Nephron progenitor cell (in vitro differentiated cells): Measurements from ENCODE around the gene LYZL1.

ENCODE experiments used
- DNase-seq: peaks from one replicate; pipeline ENCODE4 v3.0.0; 2021
- H3K27ac Mint-ChIP-seq: 2 replicates; pipeline ENCODE4 v1.8.0; 2021; ENCODE audit warnings: mild to moderate bottlenecking, moderate library complexity, mixed read lengths
- H3K27me3 Mint-ChIP-seq: 2 replicates; pipeline ENCODE4 v1.8.0; 2021; ENCODE audit warnings: mild to moderate bottlenecking, low read depth, mixed read lengths; ENCODE audit not compliant: poor library complexity
- H3K36me3 Mint-ChIP-seq: 2 replicates; pipeline ENCODE4 v1.8.0; 2021; ENCODE audit warnings: low read depth, mixed read lengths
- H3K4me1 Mint-ChIP-seq: 2 replicates; pipeline ENCODE4 v1.8.0; 2021; ENCODE audit warnings: mixed read lengths
- H3K4me3 Mint-ChIP-seq: 2 replicates; pipeline ENCODE4 v1.8.0; 2021; ENCODE audit warnings: mild to moderate bottlenecking, moderate library complexity, mixed read lengths
- H3K9me3 Mint-ChIP-seq: 2 replicates; pipeline ENCODE4 v1.8.0; 2021; ENCODE audit warnings: mild to moderate bottlenecking, moderate library complexity, mixed read lengths
- TF ChIP-seq, protein P1 (sequence below): fragments of 200-600 bp; sonication (generic); IDR thresholded peaks from 2 replicates; pipeline ENCODE4 v1.5.0; 2021; ENCODE audit warnings: antibody characterized with exemption

Gene LYZL1

DNA sequence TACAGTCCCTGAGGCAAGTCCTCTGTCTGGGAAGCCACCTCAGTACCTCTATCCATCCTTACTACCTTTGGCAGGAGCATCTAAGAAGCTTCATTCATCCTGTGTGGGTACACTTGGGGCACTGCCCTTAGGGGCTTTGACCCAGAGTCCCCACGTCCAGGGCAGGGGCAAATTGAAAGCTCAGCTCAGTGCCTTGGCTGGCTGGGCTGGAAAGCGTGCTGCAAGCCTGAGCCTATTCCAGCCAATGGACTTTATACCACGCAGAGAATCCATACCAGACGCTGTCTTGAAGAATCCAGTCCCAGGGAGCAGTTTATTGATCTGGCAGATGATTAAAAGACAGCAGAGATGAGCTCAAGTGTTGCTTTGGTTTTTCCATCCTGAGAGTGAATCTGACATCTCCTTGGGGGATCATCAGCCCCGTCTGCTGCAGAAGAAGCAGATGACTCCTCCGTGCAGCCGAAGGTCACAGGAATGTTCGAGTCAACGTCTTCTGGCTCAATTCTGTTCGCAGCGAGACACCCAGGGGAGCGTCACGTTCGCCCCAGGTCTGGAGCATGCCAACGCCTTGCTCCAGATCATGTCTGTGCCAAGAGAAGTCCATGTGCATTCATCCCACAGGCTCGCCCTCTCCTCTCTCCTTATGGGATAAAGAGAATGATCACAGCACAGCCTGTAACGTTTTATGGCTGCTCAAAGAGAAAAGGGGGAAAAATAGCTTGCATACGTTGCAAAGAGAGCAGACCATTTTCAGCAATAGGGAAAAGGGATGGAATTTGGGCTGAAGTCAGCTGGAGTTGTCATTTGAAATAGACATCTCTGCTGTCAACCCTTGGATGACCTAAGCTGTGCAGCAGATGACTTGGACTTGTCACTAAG is 35.8 kb upstream of the LYZL1 start:
- Mint-ChIP-seq H3K27ac (no peak overlapping the region), H3K4me1 (peaks cover 66% of the 10 kb centered on the region), H3K4me3 (no peak overlapping the region), H3K27me3 (no peaks in the 10 kb centered on the region), H3K36me3 (no peaks in the 10 kb centered on the region), H3K9me3 (peaks cover 5% of the 10 kb centered on the region)
- TF ChIP-seq, protein P1, sequence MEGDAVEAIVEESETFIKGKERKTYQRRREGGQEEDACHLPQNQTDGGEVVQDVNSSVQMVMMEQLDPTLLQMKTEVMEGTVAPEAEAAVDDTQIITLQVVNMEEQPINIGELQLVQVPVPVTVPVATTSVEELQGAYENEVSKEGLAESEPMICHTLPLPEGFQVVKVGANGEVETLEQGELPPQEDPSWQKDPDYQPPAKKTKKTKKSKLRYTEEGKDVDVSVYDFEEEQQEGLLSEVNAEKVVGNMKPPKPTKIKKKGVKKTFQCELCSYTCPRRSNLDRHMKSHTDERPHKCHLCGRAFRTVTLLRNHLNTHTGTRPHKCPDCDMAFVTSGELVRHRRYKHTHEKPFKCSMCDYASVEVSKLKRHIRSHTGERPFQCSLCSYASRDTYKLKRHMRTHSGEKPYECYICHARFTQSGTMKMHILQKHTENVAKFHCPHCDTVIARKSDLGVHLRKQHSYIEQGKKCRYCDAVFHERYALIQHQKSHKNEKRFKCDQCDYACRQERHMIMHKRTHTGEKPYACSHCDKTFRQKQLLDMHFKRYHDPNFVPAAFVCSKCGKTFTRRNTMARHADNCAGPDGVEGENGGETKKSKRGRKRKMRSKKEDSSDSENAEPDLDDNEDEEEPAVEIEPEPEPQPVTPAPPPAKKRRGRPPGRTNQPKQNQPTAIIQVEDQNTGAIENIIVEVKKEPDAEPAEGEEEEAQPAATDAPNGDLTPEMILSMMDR, result no peak
- DNase-seq, result no peak

DNA sequence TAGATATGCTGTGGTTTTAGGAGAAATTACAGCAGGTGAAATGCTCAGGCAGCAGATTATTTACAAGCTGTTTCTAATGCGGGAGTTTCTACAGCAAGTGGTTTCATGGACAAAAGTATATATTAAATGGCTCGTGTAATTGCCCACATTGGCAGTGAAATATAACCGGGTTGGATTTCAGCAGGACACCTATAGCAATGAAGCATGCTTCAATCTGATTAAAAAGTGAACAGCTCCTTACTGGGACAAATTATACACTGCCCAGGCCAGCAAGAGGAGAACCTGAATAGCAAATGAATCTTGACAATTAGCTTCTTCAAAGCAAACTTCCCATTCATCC is 35.2 kb upstream of the LYZL1 start:
- DNase-seq, result no peak
- Mint-ChIP-seq H3K36me3 (no peaks in the 10 kb centered on the region), H3K4me3 (no peak overlapping the region), H3K27me3 (no peaks in the 10 kb centered on the region), H3K9me3 (peaks cover 5% of the 10 kb centered on the region), H3K4me1 (peaks cover 72% of the 10 kb centered on the region), H3K27ac (peak overlapping the region; percentile 87)
- TF ChIP-seq, protein P1, result no peak

DNA sequence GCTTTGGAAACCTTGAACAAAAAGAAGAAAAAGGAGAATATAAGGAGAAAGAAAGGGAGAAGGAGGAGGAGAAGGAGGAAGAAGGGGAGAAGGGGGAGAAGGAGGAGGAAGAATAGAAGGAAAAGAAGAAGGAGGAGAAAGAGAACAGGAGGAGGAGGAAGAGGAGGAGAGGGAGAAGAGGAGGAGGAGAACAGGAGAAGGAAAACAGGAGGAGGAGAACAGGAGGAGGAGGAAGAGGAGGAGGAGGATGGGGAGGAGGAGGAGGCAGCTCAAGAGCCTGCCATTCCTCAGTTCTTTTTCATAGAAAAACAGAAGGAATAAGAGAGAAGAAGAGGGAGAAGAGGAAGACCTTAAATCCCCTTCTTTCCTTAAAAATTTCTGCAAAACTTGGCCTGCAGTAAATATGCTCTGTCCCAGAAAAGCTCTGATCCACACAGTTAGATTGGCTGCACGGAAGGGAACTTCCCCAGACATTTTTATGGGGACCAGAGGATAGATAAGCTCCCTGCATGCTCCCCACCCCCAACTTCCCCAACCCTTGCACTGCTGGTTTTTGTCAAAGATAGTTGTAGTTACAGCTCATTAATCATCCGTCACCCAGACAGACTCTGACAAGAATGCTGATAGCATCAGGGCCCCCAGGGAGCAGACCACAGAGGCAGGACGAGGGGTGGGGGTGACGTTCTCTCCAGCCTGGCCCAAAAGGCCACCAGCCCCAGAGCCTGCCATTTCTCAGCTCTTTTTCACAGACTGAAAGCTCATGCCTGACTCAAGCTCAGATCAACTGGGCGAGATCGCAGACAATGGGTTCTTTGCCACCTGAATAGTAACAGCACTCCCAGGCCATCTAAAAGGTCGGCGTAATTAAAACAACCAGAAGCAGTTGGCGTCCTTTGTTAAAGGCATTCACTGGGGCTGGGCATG is 34.5 kb upstream of the LYZL1 start:
- H3K4me3 Mint-ChIP-seq, result peak overlapping the region; percentile 52
- DNase-seq, result peak; percentile 34
- H3K9me3 Mint-ChIP-seq, result peaks cover 5% of the 10 kb centered on the region
- no peaks in the 10 kb centered on the region for H3K27me3 Mint-ChIP-seq
- TF ChIP-seq, protein P1, result no peak
- peaks cover 69% of the 10 kb centered on the region for H3K4me1 Mint-ChIP-seq
- peak overlapping the region; percentile 87 for H3K27ac Mint-ChIP-seq
- no peaks in the 10 kb centered on the region for H3K36me3 Mint-ChIP-seq

DNA sequence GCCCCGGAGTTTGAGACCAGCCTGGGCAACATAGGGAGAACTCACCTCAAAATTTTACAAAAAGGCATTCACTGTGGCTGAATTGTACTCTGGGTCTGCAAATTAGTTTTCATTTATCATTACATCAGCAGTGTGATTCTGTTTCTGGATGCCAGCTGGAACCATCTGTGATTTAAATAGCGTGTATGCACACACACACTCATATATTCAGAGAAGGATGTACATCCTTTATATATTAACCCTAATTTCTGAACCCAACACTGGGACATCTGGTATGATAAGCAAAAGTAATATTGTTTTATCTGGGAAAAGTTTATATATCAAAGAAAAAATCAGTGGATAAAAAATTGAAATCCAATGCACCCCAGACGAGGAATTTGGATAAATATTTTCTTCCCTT is 33.8 kb upstream of the LYZL1 start:
- no peaks in the 10 kb centered on the region for H3K27me3 Mint-ChIP-seq
- H3K27ac Mint-ChIP-seq, result no peak overlapping the region
- H3K4me1 Mint-ChIP-seq, result peaks cover 63% of the 10 kb centered on the region
- H3K4me3 Mint-ChIP-seq, result no peak overlapping the region
- TF ChIP-seq, protein P1, result no peak
- DNase-seq, result no peak
- H3K9me3 Mint-ChIP-seq, result no peaks in the 10 kb centered on the region
- H3K36me3 Mint-ChIP-seq, result no peaks in the 10 kb centered on the region

DNA sequence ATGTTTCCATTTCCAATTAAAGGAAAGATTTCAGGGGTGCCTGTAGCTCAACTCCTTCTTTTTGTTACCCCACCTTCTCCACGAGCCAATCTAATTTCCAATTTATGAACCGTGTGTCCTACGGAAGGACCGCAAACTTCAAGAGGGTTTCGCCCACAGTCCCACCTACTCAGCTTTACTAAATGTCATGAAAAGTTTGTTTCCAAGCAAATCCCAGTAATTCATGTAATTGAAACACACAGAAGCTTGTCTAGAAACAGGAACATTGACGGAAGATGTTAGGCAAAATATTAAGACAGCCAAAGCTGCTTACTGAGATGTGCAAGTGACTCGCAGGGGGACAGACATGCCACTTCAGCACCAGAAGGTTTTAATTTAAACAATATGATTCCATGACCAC is 32.9 kb upstream of the LYZL1 start:
- Mint-ChIP-seq H3K27ac (peak overlapping the region; percentile 98), H3K4me1 (peaks cover 63% of the 10 kb centered on the region), H3K9me3 (no peaks in the 10 kb centered on the region), H3K27me3 (no peaks in the 10 kb centered on the region), H3K36me3 (no peaks in the 10 kb centered on the region), H3K4me3 (peak overlapping the region; percentile 13)
- no peak for DNase-seq
- TF ChIP-seq, protein P1, result no peak
